CD4-positive, alpha-beta T cell treated with Interleukin-17A for 4 hours (primary cell): ENCODE data around the gene KCNN1.
"Not testable (repeated sequence)": the region's sequence is repeated elsewhere in the genome, so short reads cannot be mapped to it uniquely, and the experiment has no call there.

Experiments used
- DNase-seq: peaks from one replicate; pipeline ENCODE4 v3.0.0-alpha.2; 2020; ENCODE audit warnings: mixed read lengths

Gene KCNN1

GRCh38 chr19:17966550-17967256, at the start of gene KCNN1:
Gene KCNN1, plus strand, starts transcription at chr19:17967107. Its CDS starts 6,782 bp downstream, at chr19:17973889.
- DNase-seq = no peak

- DNase-seq = not testable (repeated sequence)
Observed at GRCh38 chr19:17918151-17918550, 48.8 kb upstream of the KCNN1 start.

DNA sequence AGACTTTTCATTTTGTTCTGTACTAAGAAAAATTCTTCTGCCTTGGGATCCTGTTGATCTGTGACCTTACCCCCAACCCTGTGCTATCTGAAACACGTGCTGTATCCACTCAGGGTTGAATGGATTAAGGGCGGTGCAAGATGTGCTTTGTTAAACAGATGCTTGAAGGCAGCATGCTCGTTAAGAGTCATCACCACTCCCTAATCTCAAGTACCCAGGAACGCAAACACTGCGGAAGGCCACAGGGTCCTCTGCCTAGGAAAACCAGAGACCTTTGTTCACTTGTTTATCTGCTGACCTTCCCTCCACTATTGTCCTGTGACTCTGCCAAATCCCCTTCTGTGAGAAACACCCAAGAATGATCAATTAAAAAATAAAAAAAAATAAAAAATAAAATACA, 47.8 kb upstream of the KCNN1 start:
- DNase-seq = not testable (repeated sequence)

GRCh38 chr19:17920527-17920926, 46.4 kb upstream of the KCNN1 start:
- no peak for DNase-seq

DNA sequence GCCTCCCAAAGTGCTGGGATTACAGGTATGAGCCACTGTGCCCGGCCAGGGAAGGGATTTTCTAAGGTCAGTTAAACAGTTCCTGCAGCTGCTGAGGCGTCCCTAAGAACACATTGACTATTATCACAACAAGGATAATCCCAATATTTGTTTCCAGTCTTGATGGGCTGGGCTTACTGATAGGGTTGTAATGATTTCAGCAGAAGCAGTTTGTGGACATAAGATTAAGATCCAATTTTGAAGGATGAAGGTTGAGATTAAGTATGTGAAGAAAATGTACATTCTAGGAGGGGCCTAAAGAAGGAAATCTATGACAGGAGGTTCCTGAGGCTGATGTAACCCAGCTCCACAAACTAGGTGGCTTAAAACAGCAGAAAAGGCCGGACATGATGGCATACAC, 44.8 kb upstream of the KCNN1 start:
- no peak for DNase-seq

DNA sequence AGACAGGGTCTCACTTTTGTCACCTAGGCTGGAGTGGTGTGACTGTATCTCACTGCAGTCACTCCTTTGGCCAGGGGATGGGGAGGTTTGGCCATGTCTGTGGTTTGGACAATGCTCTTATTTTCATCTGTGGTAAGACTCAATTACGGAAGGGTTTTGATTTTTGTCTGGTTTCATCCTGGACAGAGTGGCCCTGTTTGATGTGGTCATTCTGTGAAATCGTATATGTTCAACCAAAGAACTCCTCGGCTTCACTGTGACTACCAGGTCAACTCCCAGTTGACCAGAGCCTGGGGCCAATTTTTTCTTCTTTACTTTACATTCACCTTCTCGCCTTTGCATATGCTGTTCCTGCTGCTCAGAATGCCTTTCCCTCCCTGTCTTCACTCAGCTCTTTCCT, 40.9 kb upstream of the KCNN1 start:
- no peak for DNase-seq

DNA sequence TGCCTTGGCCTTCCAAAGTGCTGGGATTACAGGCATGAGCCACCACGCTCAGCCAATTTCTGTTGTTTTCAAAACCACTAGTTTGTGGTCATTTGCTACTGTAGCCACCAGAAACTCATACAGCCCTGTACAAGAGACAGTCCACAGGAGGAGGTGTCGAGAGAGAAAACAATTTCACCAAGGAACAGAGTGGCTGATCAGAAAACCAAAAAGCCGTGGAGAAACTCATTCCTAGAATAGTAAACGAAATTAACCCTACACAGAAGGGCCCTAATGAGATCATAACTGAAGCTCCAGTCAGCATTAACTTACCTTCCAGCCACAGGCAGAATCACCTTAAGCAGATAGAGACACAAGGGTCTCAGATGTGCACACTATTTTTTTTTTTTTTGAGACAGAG, 37.9 kb upstream of the KCNN1 start:
- DNase-seq = no peak

GRCh38 chr19:17931532-17932191, 35.2 kb upstream of the KCNN1 start:
- no peak for DNase-seq

GRCh38 chr19:17932485-17933338, 34.2 kb upstream of the KCNN1 start, which contains the start of gene CCDC124:
Gene CCDC124, plus strand, starts transcription at chr19:17933015. Its CDS starts 3,406 bp downstream, at chr19:17936421.
- DNase-seq = peak; percentile 93

DNA sequence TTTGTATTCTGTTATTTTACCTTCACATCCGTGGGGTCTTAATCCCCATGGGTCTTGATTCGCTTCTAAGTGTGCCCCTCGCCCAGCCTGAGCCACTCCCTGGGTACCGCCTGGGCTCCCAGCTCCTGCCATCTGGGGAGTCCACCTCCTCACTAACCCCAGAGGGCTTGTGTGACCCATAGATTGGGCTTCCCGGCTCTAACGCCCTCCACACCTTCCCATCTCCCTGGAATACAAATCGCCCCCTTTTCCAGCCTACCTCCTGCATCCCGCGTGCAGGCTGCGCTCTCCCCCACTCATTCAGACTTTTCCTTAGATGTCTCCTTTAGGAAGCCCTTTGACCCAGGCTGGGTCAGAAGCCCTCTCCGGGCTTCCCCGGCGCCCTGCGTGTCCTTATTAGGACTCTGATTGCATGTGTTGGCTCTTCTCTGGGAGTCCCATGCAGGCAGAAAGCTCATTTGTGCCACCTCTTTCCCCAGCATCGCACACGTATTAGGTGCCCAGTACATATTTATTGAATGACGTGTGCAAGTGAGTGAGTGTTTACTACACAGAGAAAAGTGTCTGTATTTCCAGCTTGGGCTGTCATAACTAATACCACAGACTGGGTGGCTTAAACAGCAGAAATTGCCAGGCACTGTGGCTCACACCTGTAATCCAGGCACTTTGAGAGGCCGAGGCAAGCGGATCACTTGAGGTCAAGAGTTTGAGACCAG, 33.3 kb upstream of the KCNN1 start:
- DNase-seq = no peak

DNA sequence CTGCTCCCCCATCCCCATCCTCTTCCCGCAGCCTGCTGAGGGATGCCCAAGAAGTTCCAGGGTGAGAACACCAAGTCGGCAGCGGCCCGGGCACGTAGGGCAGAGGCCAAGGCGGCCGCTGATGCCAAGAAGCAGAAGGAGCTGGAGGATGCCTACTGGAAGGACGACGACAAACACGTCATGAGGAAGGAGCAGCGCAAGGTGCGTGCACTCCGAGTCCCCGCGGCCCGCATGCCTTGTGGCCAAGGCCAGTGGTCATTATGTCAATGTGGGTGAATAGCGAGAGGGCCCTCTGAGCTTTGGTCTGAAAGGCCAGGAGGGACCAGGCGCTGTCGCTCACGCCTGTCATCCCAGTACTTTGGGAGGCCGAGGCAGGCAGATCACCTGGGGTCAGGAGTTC, 30.5 kb upstream of the KCNN1 start:
- no peak for DNase-seq

GRCh38 chr19:17937371-17937900, 29.5 kb upstream of the KCNN1 start:
- no peak for DNase-seq

DNA sequence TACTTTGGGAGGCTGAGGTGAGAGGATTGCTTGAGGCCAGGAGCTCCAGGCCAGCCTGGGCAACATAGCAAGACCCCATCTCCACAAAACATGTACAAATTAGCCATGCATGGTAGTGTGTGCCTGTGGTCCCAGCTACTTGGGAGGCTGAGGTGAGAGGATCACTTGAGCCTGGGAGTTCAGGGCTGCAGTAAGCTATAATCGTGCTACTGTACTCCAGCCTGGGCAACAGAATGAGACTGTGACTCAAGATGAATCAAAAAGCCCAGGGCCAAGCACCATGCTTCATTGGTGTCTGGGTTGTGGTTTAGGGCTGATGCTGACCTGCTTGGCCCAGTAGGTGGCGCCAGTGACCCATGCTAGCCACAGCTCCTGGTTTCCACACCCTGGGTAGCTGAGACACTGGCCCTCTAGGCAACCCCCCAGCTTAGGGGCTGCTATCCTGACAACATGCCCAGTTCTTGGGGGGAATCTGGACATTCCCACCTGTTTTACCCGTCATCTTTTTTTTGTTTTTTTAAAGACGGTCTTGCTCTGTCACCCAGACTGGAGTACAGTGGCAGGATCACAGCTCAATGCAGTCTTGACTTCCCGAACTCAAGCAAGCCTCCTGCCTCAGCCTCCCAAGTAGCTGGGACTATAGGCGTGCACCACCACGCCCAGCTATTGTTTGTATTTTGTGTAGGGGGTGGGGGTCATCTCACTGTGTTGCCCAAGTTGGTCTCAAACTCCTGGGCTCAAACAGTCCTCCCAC, 28.6 kb upstream of the KCNN1 start:
- DNase-seq = peak; percentile 91

DNA sequence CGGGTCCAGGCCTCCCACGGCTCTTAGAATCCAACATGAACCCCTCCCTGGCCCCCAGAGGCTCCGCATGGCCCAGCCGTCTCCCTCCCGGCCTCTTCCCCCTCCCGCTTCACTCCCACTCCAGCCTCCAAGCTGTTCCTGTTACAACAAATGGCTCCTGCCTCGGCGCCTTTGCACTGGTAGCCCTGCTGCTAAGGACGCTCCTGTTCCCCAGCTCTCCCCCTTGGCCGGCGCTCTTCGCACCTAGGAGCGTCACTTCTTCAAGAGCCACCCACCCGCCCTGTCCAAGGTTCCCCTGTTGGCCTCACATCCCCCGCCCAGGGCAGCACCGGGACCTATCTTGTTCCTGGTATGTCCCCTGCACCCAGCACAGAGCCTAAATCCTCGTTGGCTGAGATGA, 24.7 kb upstream of the KCNN1 start:
- DNase-seq = no peak

DNA sequence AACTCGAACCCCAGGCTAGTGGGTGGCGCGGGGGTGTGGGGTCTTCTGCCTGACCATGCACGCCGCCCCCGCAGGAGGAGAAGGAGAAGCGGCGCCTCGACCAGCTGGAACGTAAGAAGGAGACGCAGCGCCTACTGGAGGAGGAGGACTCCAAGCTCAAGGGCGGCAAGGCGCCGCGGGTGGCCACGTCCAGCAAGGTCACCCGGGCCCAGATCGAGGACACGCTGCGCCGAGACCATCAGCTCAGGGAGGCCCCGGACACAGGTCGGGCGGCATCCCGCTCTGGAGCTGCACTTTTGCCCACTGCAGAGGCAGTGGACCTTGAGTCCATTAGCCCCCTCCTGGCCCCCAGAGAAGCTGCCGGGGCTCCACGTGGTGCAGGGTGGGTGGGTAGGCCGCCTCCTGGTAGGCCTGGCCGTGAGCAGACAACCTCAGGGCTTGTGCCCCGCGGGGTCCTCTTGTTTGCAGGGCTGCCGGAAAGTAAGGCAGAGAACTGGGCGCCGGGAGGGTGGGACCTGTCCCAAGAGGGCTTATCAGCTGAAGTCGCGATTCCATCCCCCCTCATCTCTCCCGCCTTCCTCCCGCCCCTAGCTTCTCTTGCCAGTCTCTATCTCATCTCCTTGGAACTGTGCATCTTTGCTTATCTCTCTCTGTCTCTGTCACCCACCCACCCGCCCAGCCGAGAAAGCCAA, 24.2 kb upstream of the KCNN1 start:
- no peak for DNase-seq

DNA sequence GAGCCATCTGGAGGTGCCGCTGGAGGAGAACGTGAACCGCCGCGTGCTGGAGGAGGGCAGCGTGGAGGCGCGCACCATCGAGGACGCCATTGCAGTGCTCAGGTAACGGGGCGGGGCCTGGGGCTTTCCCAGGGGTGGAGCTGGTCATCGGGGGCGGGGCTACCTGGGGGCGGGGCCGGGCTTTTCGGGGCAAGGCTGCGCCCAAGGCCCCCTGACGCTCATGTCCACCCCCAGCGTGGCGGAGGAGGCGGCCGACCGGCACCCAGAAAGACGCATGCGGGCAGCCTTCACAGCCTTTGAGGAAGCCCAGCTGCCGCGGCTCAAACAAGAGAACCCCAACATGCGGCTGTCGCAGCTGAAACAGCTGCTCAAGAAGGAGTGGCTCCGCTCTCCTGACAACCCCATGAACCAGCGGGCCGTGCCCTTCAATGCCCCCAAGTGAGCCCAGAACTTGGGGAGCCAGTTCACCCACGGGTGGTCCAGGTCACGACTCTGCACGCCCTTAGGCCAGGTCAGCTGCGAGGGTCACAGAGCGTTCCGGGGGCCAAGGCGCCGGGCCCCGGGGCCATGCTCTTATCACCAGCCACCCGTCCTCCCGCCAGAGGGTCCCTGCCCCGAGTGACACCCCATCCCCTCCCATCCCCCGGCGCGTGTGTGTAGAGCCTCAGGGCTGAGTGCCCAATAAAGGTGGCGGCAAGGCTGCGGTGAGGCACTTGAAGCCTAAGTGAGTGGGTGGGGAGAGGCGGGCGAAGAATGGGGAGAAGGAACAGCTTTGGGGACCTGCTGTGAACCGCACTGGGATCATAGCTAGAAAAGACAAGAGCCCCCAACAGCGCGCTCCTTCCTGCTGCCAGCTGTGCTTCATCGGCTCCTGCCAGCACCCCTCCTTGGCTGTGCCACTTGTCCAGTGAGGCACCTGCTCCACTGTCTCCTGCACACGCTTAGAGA, 23.4 kb upstream of the KCNN1 start:
- DNase-seq = no peak

DNA sequence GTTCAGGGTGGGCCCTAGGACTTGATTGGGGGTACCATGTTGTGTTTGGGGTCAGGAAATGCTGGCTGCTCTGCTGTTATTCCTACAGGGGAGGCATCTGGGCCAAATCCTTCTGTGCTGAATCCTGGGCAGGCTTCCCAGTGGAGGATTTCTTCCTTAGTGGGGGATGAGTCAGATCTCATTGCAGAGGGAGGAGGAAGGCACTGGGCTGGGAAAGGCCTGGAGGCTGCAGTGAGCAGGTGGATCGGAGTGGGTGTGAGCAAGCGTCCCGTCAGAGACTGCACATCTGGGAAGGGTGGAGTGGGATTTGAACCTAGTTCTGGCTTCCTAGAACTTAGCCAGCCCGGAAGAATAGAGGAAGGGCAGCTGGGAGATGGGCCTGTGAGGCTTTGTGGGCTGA, 22.6 kb upstream of the KCNN1 start:
- no peak for DNase-seq

DNA sequence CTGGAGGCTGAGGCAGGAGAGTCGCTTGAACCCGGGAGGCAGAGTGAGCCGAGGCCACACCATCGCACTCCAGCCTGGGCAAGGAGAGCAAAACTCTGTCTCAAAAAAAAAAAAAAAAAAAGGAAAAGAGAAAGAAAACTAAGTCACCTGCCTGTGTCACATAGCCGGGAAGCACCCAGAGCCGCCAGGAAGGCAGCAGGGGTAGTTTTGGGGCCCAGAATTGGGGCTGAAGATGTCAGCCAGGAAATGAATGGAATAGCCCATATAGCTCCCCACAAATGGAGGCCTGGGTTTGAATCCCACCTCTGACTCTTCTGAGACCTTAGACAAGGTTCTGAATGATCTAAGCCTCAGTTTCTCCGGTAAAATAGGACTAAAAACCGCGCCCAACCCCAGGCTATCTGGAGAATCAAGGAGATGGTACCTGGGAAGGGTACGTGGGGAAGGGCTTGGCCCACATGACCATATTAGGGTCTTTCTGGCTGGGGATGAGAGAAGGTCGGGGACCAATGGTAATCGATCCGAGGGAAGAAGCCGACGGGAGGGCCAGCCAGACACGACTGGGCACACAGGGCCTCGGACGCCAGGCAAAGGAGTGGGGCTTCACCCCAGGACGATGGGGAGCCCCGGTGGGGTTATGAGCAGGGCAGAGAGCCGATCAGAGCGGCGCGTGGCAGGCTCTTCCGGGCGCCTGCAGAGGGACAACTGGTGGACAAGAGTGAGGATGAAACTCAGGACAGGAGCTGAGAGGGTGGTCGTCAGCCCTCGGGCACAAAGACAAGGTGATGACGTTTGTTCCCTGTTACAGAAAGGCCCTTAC, 19.7 kb upstream of the KCNN1 start:
- no peak for DNase-seq
